Myocyte (in vitro differentiated cells): ENCODE data around the gene ITGAE. TPM values are rescaled to one million over a fixed set of nuclear protein-coding genes. Genes with fewer than 3 reads are reported as not detected.

Experiments used
- DNase-seq: peaks from one replicate; pipeline ENCODE4 v3.0.0-alpha.2; 2012; ENCODE audit warnings: low read depth
- total RNA-seq: library from RNA; depleted of rRNA; stranded (reverse); fragments of >200 nt; gene quantifications from 2 replicates; pipeline ENCODE4 v1.2.3, GENCODE V29; 2014

Gene ITGAE
- total RNA-seq, 1 donor from 2014 or later = 23.1 TPM

GRCh38 chr17:3695129-3695722 is 105.8 kb downstream of the ITGAE start:
- DNase-seq = peak; percentile 98

GRCh38 chr17:3693829-3694231 is 107.2 kb downstream of the ITGAE start:
- DNase-seq = peak; percentile 94

- DNase-seq = peak; percentile 29
These were observed 107.8 kb downstream of the ITGAE start for GRCh38 chr17:3693141-3693540.

DNA sequence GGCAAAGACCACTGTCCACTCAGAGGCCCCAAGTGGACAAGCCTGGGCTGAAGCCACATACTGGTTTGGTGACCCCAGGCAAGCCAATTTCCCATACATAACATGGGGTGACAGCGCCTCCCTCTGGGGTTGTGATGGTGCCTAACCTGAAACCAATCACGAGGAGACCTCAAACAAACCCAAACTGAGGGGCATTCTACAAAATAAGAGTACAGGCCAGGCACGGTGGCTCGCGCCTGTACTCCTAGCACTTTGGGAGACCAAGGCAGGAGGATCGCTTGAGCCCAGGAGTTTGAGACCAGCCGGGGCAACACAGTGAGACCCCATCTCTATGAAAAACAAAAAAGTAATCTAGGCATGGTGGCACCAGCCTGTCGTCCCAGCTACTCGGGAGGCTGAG is 108.6 kb downstream of the ITGAE start:
- DNase-seq = no peak

GRCh38 chr17:3691617-3692067 is 109.3 kb downstream of the ITGAE start:
- DNase-seq = no peak

DNA sequence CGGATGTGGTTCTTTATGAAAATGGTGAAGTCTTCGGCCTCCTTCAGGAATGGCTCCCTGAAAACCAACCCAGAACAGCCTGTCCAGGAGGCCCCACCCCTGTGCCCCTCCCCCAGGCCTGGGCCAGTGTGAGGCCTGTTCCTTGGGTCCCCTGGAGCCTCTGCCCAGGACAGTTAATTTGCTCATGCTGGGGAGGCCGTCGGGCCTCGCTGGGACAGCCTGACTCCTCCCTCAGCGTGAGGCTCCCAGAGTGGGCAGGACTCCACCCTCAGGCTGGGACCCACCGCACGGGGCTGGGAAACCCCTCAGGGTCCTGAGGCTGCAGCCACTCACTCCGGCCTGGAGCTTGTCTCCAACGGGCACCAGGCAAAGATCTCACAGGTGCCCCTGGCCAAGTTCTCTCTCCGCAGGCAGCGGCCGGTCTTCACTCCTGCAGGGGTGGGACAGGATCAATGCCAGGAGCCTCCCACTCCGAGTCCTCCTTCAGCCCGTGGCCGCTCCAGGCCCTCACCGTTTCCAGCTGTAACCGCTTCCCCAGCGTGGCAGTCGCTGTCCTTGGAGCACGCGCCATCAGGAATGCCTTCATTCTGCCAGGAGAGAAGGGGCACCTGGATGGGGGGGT is 110.8 kb downstream of the ITGAE start:
- DNase-seq = no peak

GRCh38 chr17:3689262-3690093 is 111.5 kb downstream of the ITGAE start:
- DNase-seq = no peak

GRCh38 chr17:3688852-3689261 is 112.1 kb downstream of the ITGAE start:
- DNase-seq = no peak

DNA sequence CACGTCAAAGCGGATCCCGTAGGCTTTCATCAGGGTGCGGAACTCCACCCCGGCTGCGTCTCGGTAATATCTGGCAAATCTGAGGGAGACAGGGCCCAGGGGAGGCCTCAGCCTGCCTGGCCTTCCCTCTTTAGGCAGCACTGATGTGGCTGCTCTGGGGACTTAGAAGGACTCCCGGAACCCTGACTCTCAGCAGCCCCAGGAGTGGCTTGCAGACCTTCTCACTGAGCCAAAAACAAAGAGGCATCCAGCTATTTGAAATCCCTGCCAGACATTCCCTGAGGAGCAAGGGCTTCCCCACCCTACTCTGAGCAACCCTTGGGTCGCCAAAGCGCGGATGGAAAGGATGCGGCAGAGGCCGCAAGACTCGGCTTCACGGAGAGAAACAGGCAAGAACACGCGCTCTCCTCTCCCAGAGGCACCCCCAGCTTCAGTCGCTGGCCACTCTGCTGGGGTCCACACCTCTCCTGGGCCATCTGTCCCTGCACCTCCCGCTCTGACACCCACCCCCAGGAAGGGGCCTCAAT is 112.9 kb downstream of the ITGAE start:
- DNase-seq = no peak

- DNase-seq = no peak
These were observed 115.8 kb downstream of the ITGAE start for GRCh38 chr17:3685174-3685573.

DNA sequence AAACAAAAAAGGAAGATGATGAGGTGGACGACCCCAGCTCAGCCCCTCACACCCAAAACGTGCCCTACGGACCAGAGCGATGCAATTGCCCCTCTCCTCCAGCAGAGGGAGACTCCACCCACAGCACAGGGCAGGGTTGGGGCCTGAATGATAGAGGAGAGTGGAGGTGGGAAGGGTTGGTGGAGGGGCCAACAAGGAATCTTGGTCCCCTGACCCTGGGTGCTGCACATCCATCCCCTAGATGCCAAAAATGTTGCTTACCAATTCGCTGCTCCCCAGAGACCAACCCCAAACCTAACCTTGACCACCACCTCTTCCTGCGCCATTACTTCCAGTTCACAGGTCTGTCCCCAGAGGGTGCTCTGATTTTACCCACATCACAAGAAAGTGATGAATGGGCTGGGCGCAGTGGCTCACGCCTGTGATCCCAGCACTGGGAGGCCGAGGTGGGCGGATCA is 117.9 kb downstream of the ITGAE start:
- peak; percentile 52 for DNase-seq

DNA sequence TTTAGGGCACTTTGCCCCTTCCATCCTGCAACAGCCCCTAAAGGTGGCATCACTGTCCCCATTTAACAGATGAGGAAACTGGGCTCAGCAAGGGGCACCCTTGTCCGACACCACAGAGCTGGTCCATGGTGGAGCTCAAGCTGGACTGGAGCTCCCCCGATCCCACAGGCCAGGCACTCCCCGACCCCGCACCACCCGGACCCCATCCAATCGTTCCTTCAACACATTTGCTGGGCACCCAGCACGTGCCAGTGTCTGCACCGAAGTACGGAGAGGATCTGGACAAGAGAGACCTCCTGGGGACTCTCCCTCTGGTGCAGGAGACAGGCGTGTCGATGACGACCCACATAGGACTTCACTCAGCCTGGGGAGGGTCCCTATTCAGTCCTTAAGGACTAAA is 119.0 kb downstream of the ITGAE start:
- DNase-seq = no peak

DNA sequence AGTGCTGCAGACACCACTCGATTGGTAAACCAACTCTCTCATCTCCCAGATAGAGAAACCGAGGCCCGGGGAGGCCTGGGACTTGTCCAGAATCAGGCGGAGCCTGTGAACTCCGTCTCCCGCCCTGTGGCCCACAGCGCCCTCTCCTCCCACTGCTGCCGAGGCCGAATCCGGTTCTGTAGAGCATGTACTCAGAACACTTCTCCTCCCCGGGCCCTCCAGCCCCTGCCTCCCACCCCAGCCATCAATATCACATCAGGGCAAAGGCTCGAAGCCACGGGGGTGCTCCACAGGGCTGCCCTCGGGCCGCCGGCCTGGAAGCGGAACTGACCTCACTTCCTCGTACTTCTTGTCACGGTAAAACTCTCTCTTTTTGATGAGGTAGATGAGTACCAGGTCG is 119.4 kb downstream of the ITGAE start:
- DNase-seq = no peak

GRCh38 chr17:3681057-3681456 is 119.9 kb downstream of the ITGAE start:
- no peak for DNase-seq

DNA sequence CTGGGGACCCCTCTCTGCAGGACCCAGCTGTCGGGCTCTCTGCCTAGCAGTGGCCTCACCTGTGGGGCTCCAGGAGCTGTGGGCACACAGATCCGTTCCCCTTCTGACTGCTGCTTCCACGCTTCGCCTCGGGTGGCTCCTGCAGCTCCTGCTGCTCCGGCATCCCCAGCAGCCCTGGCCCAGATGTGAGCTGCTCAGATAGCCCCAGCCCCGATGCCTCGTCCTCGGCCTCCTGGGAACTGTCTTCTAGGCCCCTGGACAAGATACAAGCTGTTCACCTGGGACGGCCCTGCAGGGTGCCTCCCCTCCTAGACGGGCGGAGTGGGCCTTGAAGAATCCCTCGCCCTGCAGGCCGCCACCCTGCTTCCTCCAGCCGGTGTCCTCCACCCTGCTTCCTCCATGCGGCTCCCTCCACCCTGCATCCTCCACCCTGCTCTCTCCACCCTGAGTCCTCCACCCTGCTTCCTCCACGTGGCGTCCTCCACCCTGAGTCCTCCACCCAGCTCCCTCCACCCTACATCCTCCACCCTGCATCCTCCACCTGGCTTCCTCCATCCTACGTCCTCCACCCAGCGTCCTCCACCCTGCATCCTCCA is 121.4 kb downstream of the ITGAE start:
- no peak for DNase-seq

DNA sequence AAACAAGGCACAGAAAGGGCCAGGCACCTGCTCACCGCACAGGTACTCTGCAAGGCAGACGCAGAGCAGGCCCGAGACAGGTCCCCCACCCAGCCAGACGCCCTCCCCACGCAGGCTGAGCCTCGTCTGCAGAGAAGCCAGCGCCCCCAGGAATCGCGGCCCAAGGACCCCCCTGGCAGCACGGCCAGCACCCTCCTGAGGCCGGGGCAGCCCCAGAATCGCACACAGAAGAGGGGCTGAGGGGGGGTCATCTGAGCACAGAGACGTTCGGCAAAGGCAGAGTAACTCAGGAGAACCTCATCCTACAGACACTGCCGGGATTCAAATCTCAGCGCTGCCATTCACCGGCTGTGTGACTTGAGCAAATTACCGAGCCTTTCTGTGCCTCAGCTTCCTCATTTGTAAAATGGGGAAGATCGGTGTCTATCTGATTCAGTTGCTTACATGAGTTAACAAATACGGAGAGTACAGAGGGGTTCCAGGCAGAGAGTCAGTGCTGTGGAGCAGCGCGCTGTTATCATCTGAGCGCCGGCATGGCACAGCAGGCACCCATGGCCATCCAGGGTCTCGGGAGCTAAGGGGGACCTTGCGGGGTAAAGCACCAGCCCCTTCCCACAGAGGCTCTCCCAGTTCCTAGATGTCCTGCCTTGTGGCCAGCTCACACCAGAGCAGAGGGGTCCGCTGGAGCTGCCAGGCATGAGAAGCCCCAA is 122.0 kb downstream of the ITGAE start:
- no peak for DNase-seq

GRCh38 chr17:3678095-3678820 is 122.7 kb downstream of the ITGAE start:
- no peak for DNase-seq

DNA sequence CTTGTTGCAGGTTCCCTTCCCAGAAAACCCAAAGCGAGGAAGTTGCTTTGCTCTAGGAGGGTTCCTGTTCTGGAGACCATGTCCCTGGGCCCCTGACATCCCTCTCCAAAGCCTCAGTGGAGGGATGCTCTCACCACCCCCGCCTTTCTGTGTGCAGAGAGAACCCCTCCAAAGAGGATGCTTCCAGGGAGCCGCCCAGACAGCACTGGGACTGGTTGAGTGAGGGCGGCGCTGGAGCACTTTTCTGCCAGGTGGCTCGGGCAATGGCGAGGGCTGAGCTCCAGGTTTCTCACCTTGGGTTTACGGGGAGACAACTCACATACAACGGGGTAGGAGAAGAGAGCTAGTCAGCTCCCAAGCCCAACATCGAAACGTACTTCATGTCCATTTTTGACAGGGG is 125.1 kb downstream of the ITGAE start:
- DNase-seq = no peak

GRCh38 chr17:3672571-3672970 is 128.4 kb downstream of the ITGAE start:
- DNase-seq = no peak

- DNase-seq = no peak
These were observed 131.4 kb downstream of the ITGAE start for GRCh38 chr17:3669548-3669947.

- no peak for DNase-seq
These were observed 132.0 kb downstream of the ITGAE start for GRCh38 chr17:3669085-3669347.
